ENCODE data around the gene ADAT2.
A peak's percentile ranks its signal among the peaks of the same experiment; 100 is the strongest.

Gene ADAT2

DNA sequence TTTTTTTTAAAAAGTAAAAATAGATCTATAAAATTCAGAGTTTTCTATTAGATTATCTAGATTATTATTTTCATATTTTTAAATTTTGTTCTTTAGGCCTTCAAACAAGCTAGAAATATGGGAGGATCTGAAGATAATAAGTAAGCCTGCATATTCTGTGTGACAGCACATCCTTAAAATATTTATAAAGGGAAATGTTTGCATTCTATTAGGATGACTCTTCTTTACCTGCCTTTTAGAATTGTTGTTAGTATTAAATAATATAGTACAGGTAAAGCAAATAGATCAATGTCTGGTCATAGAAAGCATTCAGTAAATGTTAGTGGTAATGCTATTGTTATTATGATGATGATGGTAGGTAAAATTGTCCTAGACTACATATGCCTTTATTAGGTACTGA, 17.5 kb upstream of the ADAT2 start:
- TF ChIP-seq MYC (IDR thresholded peaks at IDR 0.05; ENCODE audit: low read depth, low read length) = no peak
- TF ChIP-seq, protein P1, sequence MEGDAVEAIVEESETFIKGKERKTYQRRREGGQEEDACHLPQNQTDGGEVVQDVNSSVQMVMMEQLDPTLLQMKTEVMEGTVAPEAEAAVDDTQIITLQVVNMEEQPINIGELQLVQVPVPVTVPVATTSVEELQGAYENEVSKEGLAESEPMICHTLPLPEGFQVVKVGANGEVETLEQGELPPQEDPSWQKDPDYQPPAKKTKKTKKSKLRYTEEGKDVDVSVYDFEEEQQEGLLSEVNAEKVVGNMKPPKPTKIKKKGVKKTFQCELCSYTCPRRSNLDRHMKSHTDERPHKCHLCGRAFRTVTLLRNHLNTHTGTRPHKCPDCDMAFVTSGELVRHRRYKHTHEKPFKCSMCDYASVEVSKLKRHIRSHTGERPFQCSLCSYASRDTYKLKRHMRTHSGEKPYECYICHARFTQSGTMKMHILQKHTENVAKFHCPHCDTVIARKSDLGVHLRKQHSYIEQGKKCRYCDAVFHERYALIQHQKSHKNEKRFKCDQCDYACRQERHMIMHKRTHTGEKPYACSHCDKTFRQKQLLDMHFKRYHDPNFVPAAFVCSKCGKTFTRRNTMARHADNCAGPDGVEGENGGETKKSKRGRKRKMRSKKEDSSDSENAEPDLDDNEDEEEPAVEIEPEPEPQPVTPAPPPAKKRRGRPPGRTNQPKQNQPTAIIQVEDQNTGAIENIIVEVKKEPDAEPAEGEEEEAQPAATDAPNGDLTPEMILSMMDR (IDR thresholded peaks at IDR 0.05; ENCODE audit: low read depth, low read length) = no peak
- TF ChIP-seq POLR2A (IDR thresholded peaks at IDR 0.05; ENCODE audit: extremely low read depth, insufficient read length) = no peak
- TF ChIP-seq, protein P2, sequence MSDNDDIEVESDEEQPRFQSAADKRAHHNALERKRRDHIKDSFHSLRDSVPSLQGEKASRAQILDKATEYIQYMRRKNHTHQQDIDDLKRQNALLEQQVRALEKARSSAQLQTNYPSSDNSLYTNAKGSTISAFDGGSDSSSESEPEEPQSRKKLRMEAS (IDR thresholded peaks at IDR 0.05; ENCODE audit: low read depth, low read length) = no peak
- no peak for DNase-seq (ENCODE audit: low read depth)
- H3K4me3 ChIP-seq (ENCODE audit: low read depth, low read length) = no peak overlapping the region

DNA sequence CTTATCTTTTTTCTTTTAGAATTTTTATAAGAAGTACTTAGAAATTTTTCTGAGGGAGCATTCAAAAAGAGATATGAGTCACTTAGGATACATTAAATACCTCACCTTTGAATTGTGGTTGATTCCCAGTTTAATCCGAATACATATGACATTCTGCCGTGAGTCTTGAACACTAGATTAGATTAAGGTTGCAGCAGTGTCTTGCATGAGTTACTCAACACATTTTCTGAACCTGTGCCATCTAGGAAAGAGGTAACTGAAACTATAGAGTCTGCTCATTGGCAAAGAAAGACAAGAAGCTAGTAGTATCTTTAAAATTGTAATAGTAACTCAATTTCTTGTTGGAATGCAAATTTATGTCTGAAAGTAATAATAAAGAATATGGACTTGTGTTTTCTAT, 15.1 kb upstream of the ADAT2 start:
- no peak for DNase-seq (ENCODE audit: low read depth)
- TF ChIP-seq, protein P2 (IDR thresholded peaks at IDR 0.05; ENCODE audit: low read depth, low read length) = no peak
- TF ChIP-seq MYC (IDR thresholded peaks at IDR 0.05; ENCODE audit: low read depth, low read length) = no peak
- no peak for TF ChIP-seq POLR2A (IDR thresholded peaks at IDR 0.05; ENCODE audit: extremely low read depth, insufficient read length)
- TF ChIP-seq, protein P1 (IDR thresholded peaks at IDR 0.05; ENCODE audit: low read depth, low read length) = no peak
- H3K4me3 ChIP-seq (ENCODE audit: low read depth, low read length) = no peak overlapping the region

DNA sequence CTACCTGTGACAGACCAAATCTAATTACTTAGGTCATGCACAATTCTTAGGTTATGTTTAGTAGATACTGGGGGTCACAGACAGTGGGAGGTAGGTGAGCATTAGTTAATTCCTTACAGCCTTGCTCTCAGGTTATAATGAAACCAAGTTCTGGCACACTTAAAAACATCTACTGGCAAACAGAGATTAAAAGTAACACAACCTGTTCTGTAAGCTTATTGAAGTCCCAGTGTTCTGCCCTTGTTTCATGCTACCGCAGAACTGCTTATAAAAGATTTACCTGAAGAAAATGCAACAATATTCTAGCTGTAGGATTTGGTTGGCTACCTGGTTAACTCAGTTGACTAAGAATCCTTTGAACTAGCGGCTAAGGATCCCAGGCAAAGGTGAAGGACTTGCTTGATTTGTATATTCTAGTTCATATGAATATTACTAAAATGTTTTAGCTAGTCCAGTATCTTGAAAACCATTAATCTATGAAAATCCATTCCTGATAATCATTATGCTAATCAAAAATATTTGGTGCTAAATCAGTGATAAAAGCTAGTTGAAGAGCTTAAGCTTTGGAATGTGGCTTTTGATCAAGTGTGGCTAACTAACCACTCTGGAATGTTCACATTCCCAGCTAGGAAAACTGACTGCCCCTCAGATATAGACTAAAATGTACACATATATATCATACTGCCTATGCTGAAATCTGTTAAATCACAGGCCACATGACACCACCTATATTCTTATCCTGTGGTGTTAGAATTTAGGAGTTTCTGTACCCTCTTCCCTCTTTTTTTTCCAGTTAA, 7.3 kb upstream of the ADAT2 start:
- no peak overlapping the region for H3K4me3 ChIP-seq (ENCODE audit: low read depth, low read length)
- TF ChIP-seq MYC (IDR thresholded peaks at IDR 0.05; ENCODE audit: low read depth, low read length) (no peak), POLR2A (IDR thresholded peaks at IDR 0.05; ENCODE audit: extremely low read depth, insufficient read length) (no peak)
- TF ChIP-seq, protein P2 (IDR thresholded peaks at IDR 0.05; ENCODE audit: low read depth, low read length) = no peak
- TF ChIP-seq, protein P1 (IDR thresholded peaks at IDR 0.05; ENCODE audit: low read depth, low read length) = no peak
- DNase-seq (ENCODE audit: low read depth) = no peak

DNA sequence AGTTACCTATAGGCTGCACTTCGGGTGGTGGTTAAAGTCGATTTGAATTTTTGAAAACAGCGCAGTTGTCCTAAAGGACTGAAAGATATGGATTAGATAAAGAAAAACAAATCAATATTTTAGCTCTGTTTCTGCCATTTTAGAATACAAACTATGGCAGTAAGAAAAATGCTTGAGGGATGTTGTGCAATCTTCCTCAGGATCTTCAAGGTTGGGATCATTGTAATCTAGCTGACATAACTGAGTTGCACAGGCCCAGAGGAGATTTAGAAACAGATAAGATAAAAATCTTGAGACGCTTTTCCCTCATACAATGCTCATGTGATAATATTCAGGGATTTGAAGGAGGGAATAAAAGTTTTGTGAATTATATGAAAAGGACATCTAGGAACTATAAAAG, 1.0 kb upstream of the ADAT2 start:
- TF ChIP-seq, protein P2 (IDR thresholded peaks at IDR 0.05; ENCODE audit: low read depth, low read length) = no peak
- TF ChIP-seq, protein P1 (IDR thresholded peaks at IDR 0.05; ENCODE audit: low read depth, low read length) = no peak
- TF ChIP-seq MYC (IDR thresholded peaks at IDR 0.05; ENCODE audit: low read depth, low read length) = no peak
- no peak for TF ChIP-seq POLR2A (IDR thresholded peaks at IDR 0.05; ENCODE audit: extremely low read depth, insufficient read length)
- peak overlapping the region; percentile 96 for H3K4me3 ChIP-seq (ENCODE audit: low read depth, low read length)
- peak; percentile 65 for DNase-seq (ENCODE audit: low read depth)

DNA sequence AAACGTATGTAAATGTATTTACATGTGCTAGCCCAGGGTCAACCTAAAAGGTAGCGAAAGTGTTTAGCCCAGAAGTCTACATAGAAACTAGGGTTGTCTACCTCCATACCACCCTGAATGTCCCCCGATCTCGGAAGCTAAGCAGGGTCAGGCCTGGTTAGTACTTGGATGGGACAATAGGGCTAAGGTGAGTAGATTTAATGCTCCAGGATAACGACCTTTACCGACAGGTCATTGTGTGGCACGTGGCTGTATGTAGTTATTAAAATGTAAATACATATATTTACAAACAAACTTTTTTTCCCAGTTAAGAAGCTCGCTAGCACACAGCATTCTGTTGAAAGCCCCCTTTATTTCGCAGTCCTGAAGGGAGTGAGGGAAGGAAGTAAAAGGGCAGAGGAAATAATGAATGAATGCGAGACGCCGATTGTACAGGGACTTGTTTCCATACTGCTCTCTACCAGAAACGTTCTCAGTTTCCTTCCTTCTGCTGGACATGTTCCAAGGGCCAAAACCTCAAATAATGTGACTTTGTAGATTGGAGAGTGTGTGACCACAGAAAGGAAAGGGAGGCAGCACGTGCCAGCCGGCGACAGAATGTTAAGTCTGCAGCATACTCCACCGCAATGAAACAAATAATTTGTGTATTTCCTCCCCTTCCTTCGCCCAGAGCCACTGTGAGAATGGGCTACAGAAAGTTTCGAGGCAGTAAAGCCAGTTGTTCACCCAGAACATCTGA, 612 bp downstream of the ADAT2 start:
- TF ChIP-seq POLR2A (IDR thresholded peaks at IDR 0.05; ENCODE audit: extremely low read depth, insufficient read length) (no peak), MYC (IDR thresholded peaks at IDR 0.05; ENCODE audit: low read depth, low read length) (peak; percentile 79)
- TF ChIP-seq, protein P2 (IDR thresholded peaks at IDR 0.05; ENCODE audit: low read depth, low read length) = peak; percentile 80
- TF ChIP-seq, protein P1 (IDR thresholded peaks at IDR 0.05; ENCODE audit: low read depth, low read length) = no peak
- peak overlapping the region; percentile 96 for H3K4me3 ChIP-seq (ENCODE audit: low read depth, low read length)
- DNase-seq (ENCODE audit: low read depth) = peak; percentile 68
